H9 (cell line): ENCODE results near the gene AK5. TPM values are rescaled to one million over a fixed set of nuclear protein-coding genes. Genes with fewer than 3 reads are reported as not detected.

Experiments used
- DNase-seq: peaks from one replicate; pipeline ENCODE4 v3.0.0-alpha.2; 2017
- H2AFZ ChIP-seq: one replicate; pipeline ENCODE4 v1.6.1; 2013; ENCODE audit warnings: mild to moderate bottlenecking, low read length, control low read depth, moderate library complexity
- H2AK5ac ChIP-seq: 2 replicates; pipeline ENCODE4 v1.6.1; 2013; ENCODE audit warnings: low read length, control low read depth, mixed read lengths; ENCODE audit not compliant: insufficient read length
- H2BK120ac ChIP-seq: one replicate; pipeline ENCODE4 v1.6.1; 2013; ENCODE audit warnings: low read depth, mild to moderate bottlenecking, low read length, control low read depth, inconsistent platforms; ENCODE audit not compliant: poor library complexity, severe bottlenecking
- H2BK12ac ChIP-seq: 2 replicates; pipeline ENCODE4 v1.6.1; 2013; ENCODE audit warnings: low read length, control low read depth, mixed read lengths, low read depth; ENCODE audit not compliant: insufficient read length
- H2BK15ac ChIP-seq: 2 replicates; pipeline ENCODE4 v1.6.1; 2013; ENCODE audit warnings: low read depth, low read length, control low read depth
- H2BK20ac ChIP-seq: one replicate; pipeline ENCODE4 v1.6.1; 2013; ENCODE audit warnings: low read depth, mild to moderate bottlenecking, low read length, control low read depth, inconsistent platforms; ENCODE audit not compliant: poor library complexity, severe bottlenecking
- H2BK5ac ChIP-seq: 2 replicates; pipeline ENCODE4 v1.6.1; 2013; ENCODE audit warnings: low read length, control low read depth, mixed read lengths; ENCODE audit not compliant: insufficient read length
- H3K14ac ChIP-seq: 2 replicates; pipeline ENCODE4 v1.6.1; 2013; ENCODE audit warnings: low read length, control low read depth; ENCODE audit not compliant: insufficient read depth
- H3K18ac ChIP-seq: 2 replicates; pipeline ENCODE4 v1.6.1; 2013; ENCODE audit warnings: low read depth, mild to moderate bottlenecking, mixed read lengths, low read length, control low read depth; ENCODE audit not compliant: insufficient read length
- H3K23ac ChIP-seq: 2 replicates; pipeline ENCODE4 v1.6.1; 2013; ENCODE audit warnings: low read length, control low read depth, mixed read lengths, low read depth; ENCODE audit not compliant: insufficient read length
- H3K23me2 ChIP-seq: 2 replicates; pipeline ENCODE4 v1.6.1; 2013; ENCODE audit warnings: low read depth, mild to moderate bottlenecking, mixed read lengths, low read length, control low read depth; ENCODE audit not compliant: insufficient read length, poor library complexity, severe bottlenecking
- H3K27ac ChIP-seq: 2 replicates; pipeline ENCODE4 v1.5.1; 2013; ENCODE audit warnings: low read length, control low read depth, mixed read lengths, low read depth; ENCODE audit not compliant: insufficient read length
- H3K27me3 ChIP-seq: 2 replicates; pipeline ENCODE4 v1.6.1; 2013; ENCODE audit warnings: low read length, control low read depth, inconsistent platforms; ENCODE audit not compliant: insufficient read depth
- H3K4ac ChIP-seq: 2 replicates; pipeline ENCODE4 v1.6.1; 2013; ENCODE audit warnings: low read depth, mild to moderate bottlenecking, control low read depth, inconsistent platforms, low read length, moderate library complexity
- H3K4me1 ChIP-seq: 2 replicates; pipeline ENCODE4 v1.6.1; 2013; ENCODE audit warnings: low read length, control low read depth, inconsistent platforms; ENCODE audit not compliant: insufficient read depth
- H3K4me2 ChIP-seq: 2 replicates; pipeline ENCODE4 v1.6.1; 2013; ENCODE audit warnings: low read length, control low read depth, mixed read lengths; ENCODE audit not compliant: insufficient read length, insufficient read depth
- H3K56ac ChIP-seq: 2 replicates; pipeline ENCODE4 v1.6.1; 2013; ENCODE audit warnings: low read depth, mild to moderate bottlenecking, mixed read lengths, low read length, control low read depth; ENCODE audit not compliant: insufficient read length
- H3K79me1 ChIP-seq: 2 replicates; pipeline ENCODE4 v1.6.1; 2013; ENCODE audit warnings: low read depth, mild to moderate bottlenecking, moderate library complexity, low read length, control low read depth, inconsistent platforms; ENCODE audit not compliant: insufficient read depth, poor library complexity, severe bottlenecking
- H3K79me2 ChIP-seq: 2 replicates; pipeline ENCODE4 v1.6.1; 2013; ENCODE audit warnings: low read length, control low read depth, inconsistent platforms; ENCODE audit not compliant: insufficient read depth
- H3K9ac ChIP-seq: 2 replicates; pipeline ENCODE4 v1.6.1; 2013; ENCODE audit warnings: low read length, control low read depth, mixed read lengths; ENCODE audit not compliant: insufficient read length; ENCODE audit errors: extremely low read depth
- H3K9me3 ChIP-seq: one replicate; pipeline ENCODE4 v1.6.1; 2013; ENCODE audit warnings: low read depth, low read length, inconsistent platforms; ENCODE audit not compliant: control insufficient read depth
- H3T11ph ChIP-seq: one replicate; pipeline ENCODE4 v1.6.1; 2013; ENCODE audit warnings: mild to moderate bottlenecking, low read length, control low read depth, inconsistent platforms
- H4K20me1 ChIP-seq: one replicate; pipeline ENCODE4 v1.6.1; 2013; ENCODE audit not compliant: control insufficient read depth, insufficient read length, insufficient read depth
- H4K5ac ChIP-seq: 2 replicates; pipeline ENCODE4 v1.6.1; 2013; ENCODE audit warnings: low read depth, mild to moderate bottlenecking, mixed read lengths, low read length, control low read depth; ENCODE audit not compliant: insufficient read length
- H4K8ac ChIP-seq: replicated peaks from 2 replicates; pipeline ENCODE4 v1.6.1; 2013; ENCODE audit warnings: low read length, control low read depth, mixed read lengths, low read depth; ENCODE audit not compliant: insufficient read length
- H4K91ac ChIP-seq: 2 replicates; pipeline ENCODE4 v1.6.1; 2013; ENCODE audit warnings: low read depth, mild to moderate bottlenecking, moderate library complexity, mixed read lengths, low read length, control low read depth; ENCODE audit not compliant: insufficient read length
- H3K27ac Mint-ChIP-seq, 3 experiments: 2 replicates in 2 of 3; 3 replicates in 1 of 3; pipeline ENCODE4 v1.8.0; 2020 to 2021; ENCODE audit warnings: mixed read lengths in 3 of 3, mild to moderate bottlenecking in 1 of 3, moderate library complexity in 1 of 3
- H3K27me3 Mint-ChIP-seq: 2 replicates; pipeline ENCODE4 v1.8.0; 2021; ENCODE audit warnings: low read depth, mild to moderate bottlenecking, moderate library complexity, mixed read lengths
- H3K36me3 Mint-ChIP-seq, 3 experiments: 2 replicates in 2 of 3; 3 replicates in 1 of 3; pipeline ENCODE4 v1.8.0; 2020 to 2021; ENCODE audit warnings: low read depth in 3 of 3, mixed read lengths in 3 of 3; ENCODE audit not compliant: insufficient read depth in 1 of 3
- H3K4me1 Mint-ChIP-seq, 2 experiments: 2 replicates each; pipeline ENCODE4 v1.8.0; 2020; ENCODE audit warnings: mixed read lengths in 2 of 2
- H3K4me3 Mint-ChIP-seq, 2 experiments: 2 replicates in 1 of 2; 3 replicates in 1 of 2; pipeline ENCODE4 v1.8.0; 2020 to 2021; ENCODE audit warnings: mild to moderate bottlenecking in 2 of 2, mixed read lengths in 2 of 2, moderate library complexity in 1 of 2
- H3K9me3 Mint-ChIP-seq, 2 experiments: 2 replicates in 1 of 2; 3 replicates in 1 of 2; pipeline ENCODE4 v1.8.0; 2020; ENCODE audit warnings: mild to moderate bottlenecking in 2 of 2, mixed read lengths in 2 of 2, moderate library complexity in 1 of 2
- WGBS: extraction: QIAGEN DNeasy Blood & Tissue Kit; methylation state at CpG from one replicate; pipeline ENCODE4 v1.1.7; 2013; ENCODE audit warnings: missing lambda C conversion rate, low lambda C conversion rate, mixed read lengths; ENCODE audit not compliant: insufficient read length; ENCODE audit errors: extremely low coverage; 5-methylcytosine and 5-hydroxymethylcytosine counted together
- total RNA-seq: library from RNA; stranded (reverse); gene quantifications from 2 replicates; pipeline ENCODE4 v1.2.1, GENCODE V29; 2021
- TF ChIP-seq, protein P1 (sequence below): fragments of 200-600 bp; sonication (generic); conservative IDR thresholded peaks from 3 replicates; pipeline ENCODE4 v1.8.0; 2021; ENCODE audit warnings: antibody characterized with exemption, mild to moderate bottlenecking

AK5 gene
- total RNA-seq, 1 experiment from 2014 or later, result 2.5 TPM

GRCh38 chr1:77590651-77591050, 308.8 kb downstream of the AK5 start:
- Mint-ChIP-seq H3K4me1 (no peaks in the 10 kb centered on the region), H3K27me3 (no peaks in the 10 kb centered on the region), H3K4me3 (no peak overlapping the region), H3K27ac (peak overlapping the region in 1 of 3 experiments; percentile 5; a peak in 1 of 7 replicates), H3K9me3 (no peaks in the 10 kb centered on the region), H3K36me3 (peaks cover 0 to 5% (median 2%) of the 10 kb centered on the region in 3 experiments; a peak in 2 of 7 replicates)
- H3K27me3 ChIP-seq, result no peaks in the 10 kb centered on the region
- no peak overlapping the region for H4K91ac ChIP-seq
- no peak overlapping the region for H3K4me2 ChIP-seq
- H2BK12ac ChIP-seq, result no peak overlapping the region
- no peak overlapping the region for H3K27ac ChIP-seq
- no peak overlapping the region for H2BK5ac ChIP-seq
- H3K56ac ChIP-seq, result no peak overlapping the region
- no peak overlapping the region for H2BK15ac ChIP-seq
- no peaks in the 10 kb centered on the region for H3K79me1 ChIP-seq
- H3T11ph ChIP-seq, result no peak overlapping the region
- no peak overlapping the region for H2BK20ac ChIP-seq
- no peak overlapping the region for H3K4ac ChIP-seq
- H3K23ac ChIP-seq, result no peak overlapping the region
- H2AFZ ChIP-seq, result no peak overlapping the region
- no peak overlapping the region for H4K8ac ChIP-seq
- H3K14ac ChIP-seq, result no peak overlapping the region
- TF ChIP-seq, protein P1, sequence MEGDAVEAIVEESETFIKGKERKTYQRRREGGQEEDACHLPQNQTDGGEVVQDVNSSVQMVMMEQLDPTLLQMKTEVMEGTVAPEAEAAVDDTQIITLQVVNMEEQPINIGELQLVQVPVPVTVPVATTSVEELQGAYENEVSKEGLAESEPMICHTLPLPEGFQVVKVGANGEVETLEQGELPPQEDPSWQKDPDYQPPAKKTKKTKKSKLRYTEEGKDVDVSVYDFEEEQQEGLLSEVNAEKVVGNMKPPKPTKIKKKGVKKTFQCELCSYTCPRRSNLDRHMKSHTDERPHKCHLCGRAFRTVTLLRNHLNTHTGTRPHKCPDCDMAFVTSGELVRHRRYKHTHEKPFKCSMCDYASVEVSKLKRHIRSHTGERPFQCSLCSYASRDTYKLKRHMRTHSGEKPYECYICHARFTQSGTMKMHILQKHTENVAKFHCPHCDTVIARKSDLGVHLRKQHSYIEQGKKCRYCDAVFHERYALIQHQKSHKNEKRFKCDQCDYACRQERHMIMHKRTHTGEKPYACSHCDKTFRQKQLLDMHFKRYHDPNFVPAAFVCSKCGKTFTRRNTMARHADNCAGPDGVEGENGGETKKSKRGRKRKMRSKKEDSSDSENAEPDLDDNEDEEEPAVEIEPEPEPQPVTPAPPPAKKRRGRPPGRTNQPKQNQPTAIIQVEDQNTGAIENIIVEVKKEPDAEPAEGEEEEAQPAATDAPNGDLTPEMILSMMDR, result no peak
- no peaks in the 10 kb centered on the region for H4K20me1 ChIP-seq
- no peak overlapping the region for H3K18ac ChIP-seq
- WGBS, result no CpG with 5 or more reads among the region's 1 CpG
- no peaks in the 10 kb centered on the region for H3K4me1 ChIP-seq
- H2BK120ac ChIP-seq, result no peak overlapping the region
- no peak overlapping the region for H4K5ac ChIP-seq
- H2AK5ac ChIP-seq, result no peak overlapping the region
- no peaks in the 10 kb centered on the region; the same call in 1 of the 2 replicates for H3K79me2 ChIP-seq
- no peak for DNase-seq
- no peaks in the 10 kb centered on the region for H3K9me3 ChIP-seq
- no peak overlapping the region for H3K9ac ChIP-seq
- no peaks in the 10 kb centered on the region for H3K23me2 ChIP-seq
